M059J (cell line): Measurements from ENCODE around the gene PPP1R2B. TPM values are rescaled to one million over a fixed set of nuclear protein-coding genes. Genes with fewer than 3 reads are reported as not detected.
"Not testable (repeated sequence)": the region's sequence is repeated elsewhere in the genome, so short reads cannot be mapped to it uniquely, and the experiment has no call there.

Experiments used
- DNase-seq: peaks from one replicate; pipeline ENCODE4 v3.0.0-alpha.2; 2012; ENCODE audit warnings: low read depth
- total RNA-seq: library from RNA; depleted of rRNA; stranded (reverse); fragments of >200 nt; shearing (Covaris generic); gene quantifications from 2 replicates; pipeline ENCODE4 v1.2.3, GENCODE V29; 2014; rRNA removed

PPP1R2B gene
- 0.07 and 0.10 TPM in 2 replicates for total RNA-seq

DNA sequence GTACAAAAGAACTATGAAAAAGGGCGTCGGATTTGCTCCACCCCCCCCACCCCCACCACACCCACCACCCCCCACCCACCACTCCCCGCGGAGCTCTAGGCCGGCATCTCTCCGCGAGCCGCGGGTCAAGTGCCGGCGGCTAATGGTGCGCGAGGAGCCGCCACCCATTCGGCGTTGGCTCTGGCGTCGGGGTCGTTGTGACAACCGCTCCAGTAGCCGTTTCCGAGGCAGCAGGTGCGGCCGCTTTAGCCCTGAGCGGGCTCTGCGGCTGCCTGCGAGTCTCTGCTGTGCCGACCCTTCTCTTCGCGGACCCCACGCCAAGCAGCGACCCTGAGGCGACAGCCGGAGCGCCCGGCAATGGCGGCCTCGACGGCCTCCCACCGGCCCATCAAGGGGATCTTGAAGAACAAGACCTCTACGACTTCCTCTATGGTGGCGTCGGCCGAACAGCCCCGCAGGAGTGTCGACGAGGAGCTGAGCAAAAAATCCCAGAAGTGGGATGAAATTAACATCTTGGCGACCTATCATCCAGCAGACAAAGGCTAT, at the start of gene PPP1R2B:
TSS of gene PPP1R2B (plus strand) at position 90 of the 546 bp plus-strand sequence. CDS start at position 358, 268 bp downstream.
- DNase-seq = no peak

DNA sequence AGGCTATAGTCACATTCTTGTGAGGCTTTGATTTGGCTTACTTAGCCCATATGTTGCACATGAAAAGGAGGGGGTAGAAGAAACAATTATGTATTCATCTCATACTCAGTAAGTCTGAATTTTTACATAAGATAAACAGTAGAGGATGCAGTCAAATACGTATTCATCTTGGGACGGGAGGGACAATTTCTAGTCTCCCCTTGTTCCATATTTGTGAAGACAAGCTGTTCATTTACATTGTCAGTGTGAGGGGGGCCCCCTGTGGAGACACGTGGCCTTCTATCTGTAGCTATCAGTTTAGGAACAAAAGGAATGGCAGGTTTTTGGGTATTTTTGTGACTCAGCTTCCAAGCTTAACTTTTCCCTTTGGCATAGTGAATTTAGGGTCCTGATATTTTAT, 49.2 kb upstream of the PPP1R2B start:
- no peak for DNase-seq

- no peak for DNase-seq
Observed at GRCh38 chr5:156802501-156802900, 47.6 kb upstream of the PPP1R2B start.

GRCh38 chr5:156803404-156803803, 46.7 kb upstream of the PPP1R2B start:
- DNase-seq = no peak

- no peak for DNase-seq
Observed at GRCh38 chr5:156812959-156813358, 37.1 kb upstream of the PPP1R2B start.

- peak; percentile 6 for DNase-seq
Observed at GRCh38 chr5:156815988-156816599, 34.0 kb upstream of the PPP1R2B start.

- DNase-seq = no peak
Observed at GRCh38 chr5:156819537-156819936, 30.6 kb upstream of the PPP1R2B start.

DNA sequence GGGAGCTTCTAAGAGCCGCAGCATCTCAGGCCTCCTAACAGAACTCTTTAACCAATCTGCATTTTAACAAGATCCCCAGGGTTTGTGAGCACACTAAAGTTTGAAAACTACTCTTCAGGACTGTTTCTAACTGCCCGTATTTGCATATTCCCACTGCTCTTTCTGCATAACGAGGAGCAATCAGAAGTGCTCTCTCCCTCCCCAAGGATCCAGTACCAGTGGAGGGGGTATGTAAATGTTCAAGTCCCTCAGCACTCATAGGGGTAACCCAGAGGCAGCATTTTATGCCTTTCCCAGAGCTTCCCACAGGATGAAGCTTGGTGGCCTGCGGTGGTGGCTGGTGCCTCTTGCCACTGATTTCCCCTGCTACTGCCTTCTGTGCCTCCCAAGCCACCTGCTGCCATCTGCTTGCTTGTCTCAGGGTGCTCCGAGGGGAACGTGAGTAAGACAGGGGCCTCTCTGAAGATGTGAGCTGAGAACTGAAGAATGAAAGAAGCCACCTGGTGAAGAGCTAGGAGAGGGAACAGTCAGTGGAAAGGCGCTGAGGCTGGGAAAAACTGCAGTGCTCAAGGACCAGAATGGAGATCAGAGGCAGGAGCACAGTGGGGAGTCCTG, 30.0 kb upstream of the PPP1R2B start:
- DNase-seq = no peak

- DNase-seq = no peak
Observed at GRCh38 chr5:156824241-156824640, 25.9 kb upstream of the PPP1R2B start.

- DNase-seq = peak; percentile 12
Observed at GRCh38 chr5:156824800-156825199, 25.3 kb upstream of the PPP1R2B start.

DNA sequence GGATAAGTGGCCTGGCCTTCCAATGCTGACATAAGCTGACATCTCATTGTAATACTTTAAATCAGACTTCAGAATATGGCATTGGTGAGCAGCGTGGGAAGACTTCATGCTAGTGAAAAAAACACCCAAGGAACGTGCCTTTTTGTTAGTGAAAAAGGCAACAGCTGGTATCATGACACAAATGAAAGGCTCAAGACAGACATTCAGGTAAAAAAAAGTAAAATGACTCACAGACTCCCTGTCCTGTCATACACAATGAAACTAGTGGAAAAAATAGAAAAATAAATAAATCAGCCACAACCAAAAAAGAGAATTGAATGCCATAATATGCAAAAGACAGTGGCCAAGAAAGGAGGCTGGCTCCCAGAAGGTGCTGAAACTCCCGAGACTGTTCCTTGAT, 24.4 kb upstream of the PPP1R2B start:
- DNase-seq = no peak

DNA sequence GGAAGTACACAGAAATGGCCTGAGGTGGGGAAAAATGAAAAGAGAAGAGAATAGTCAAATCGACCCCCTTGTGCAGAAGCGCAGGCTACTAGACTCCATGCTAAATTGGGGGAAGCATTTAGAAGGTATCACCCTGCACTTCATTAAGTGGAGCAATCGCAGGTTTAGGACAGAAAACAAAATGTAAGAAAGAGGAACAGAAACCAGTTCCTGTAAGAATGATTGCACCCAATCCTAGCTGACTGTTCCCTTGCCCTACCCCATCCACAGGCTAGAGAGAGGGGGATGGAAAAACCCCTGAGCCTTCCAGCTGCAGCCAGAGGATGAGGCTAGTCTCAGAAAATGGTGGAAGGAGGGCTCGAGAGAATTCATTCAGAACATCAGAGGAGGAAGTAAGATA, 23.9 kb upstream of the PPP1R2B start:
- no peak for DNase-seq

DNA sequence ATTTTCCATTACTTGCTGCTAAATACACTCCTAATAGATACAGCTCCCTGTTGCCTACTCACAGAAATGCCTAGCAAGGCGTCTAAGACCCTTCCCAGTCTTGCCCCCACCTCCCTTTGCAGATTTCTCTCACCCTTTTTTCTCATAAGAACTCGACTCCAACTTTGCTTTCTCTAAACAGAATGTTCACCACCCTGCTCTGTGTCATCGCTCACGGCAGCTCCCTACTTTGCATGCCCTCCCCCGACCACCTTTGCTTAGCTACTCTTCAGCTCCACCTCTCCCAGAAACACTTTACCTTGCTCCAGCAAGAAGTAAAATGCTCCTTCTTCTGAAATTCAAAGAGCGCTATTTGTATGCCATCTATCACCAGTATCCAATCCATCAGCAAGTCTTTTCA, 15.2 kb upstream of the PPP1R2B start:
- DNase-seq = no peak

DNA sequence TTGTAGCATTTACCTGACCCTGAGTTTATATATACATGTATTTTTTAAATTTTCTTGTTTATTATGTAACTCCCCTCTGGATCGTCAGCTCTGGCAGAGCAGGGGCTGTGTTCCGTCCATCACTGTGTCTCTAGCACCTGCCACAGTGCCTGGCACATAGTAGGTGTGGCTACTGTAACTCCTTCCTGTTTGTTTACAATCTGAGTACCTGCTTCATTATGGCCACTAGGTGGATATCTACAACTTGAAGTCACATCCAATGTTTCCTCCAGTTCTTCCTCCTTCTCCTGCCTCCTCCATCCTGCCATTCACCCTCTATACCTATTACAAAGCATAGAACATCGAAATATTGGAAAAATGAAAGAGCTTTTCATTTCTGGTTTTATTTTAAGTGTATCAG, 14.2 kb upstream of the PPP1R2B start:
- peak; percentile 10 for DNase-seq

- no peak for DNase-seq
Observed at GRCh38 chr5:156836846-156837245, 13.2 kb upstream of the PPP1R2B start.

GRCh38 chr5:156838961-156839360, 11.1 kb upstream of the PPP1R2B start:
- DNase-seq = no peak

- no peak for DNase-seq
Observed at GRCh38 chr5:156841737-156842136, 8.4 kb upstream of the PPP1R2B start.

- no peak for DNase-seq
Observed at GRCh38 chr5:156846914-156847313, 3.2 kb upstream of the PPP1R2B start.

DNA sequence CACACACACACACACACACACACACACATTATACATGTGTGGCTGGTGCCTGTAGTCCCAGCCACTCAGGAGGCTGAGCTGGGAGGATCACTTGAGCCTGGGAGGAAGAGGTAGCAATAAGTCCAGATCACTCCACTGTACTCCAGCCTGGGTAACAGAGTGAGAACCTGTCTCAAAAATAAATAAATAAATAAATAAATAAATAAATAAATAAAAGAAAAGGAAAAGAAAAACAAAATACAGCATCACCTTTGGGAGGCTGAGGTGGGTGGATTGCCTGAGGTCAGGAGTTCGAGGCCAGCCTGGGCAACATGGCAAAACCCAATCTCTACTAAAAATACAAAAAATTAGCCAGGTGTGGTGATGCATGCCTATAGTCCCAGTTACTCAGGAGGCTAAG, 1.6 kb upstream of the PPP1R2B start:
- DNase-seq = not testable (repeated sequence)

DNA sequence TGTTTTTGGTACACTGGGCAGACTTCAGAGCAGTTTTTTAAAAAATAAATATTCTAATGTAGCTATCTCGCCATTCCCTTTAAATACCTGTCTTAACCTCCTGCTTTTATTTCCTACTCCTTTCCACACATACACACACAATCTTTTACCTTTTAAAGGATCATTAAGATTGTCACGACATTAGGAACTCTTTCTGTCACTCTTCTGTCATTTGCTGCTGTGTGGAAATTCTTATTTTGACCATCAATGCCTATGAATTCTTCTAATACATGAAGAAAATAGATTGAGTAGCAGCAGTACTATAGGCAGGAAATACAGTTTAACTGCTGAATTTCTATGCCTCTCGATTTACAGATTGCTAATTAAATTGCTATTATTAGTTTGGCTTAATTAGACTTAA, 1.8 kb downstream of the PPP1R2B start:
- no peak for DNase-seq

GRCh38 chr5:156853055-156853454, 3.0 kb downstream of the PPP1R2B start:
- DNase-seq = not testable (repeated sequence)

- DNase-seq = no peak
Observed at GRCh38 chr5:156865427-156865826, 15.3 kb downstream of the PPP1R2B start.

GRCh38 chr5:156870498-156870839, 20.4 kb downstream of the PPP1R2B start:
- no peak for DNase-seq

DNA sequence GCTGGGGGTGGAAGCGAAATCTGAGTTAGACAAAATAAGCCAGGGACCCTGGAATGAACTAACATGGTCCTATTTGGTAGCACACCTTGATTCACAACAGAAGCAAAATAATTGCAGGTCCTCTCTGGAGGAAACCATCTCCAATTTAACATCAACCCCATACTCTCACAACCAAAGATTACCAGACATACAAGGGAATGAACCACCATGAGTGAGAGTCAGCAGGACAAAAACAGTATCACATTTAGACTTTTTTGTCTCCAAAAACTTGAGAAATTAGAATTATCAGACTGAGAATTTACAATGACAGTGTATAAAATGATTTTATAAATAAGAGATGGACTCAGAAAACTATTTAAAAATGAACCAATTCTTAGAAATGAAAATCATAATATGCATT, 21.1 kb downstream of the PPP1R2B start:
- DNase-seq = no peak
